Cardiac fibroblast (primary cell): ENCODE results near the gene NAT14.
"Not testable (repeated sequence)": the region's sequence is repeated elsewhere in the genome, so short reads cannot be mapped to it uniquely, and the experiment has no call there.

Experiments used
- DNase-seq, 2 donors: peaks; one replicate each; pipeline versions ENCODE4 v3.0.0 to v3.0.0-alpha.2; 2010; ENCODE audit warnings: low read depth in 2 of 2
- H3K4me3 ChIP-seq, 2 donors: replicated peaks in 1 of 2; 1 replicate in 1 of 2; 2 replicates in 1 of 2; pipeline ENCODE4 v1.5.1; 2011; ENCODE audit warnings: low read depth in 2 of 2, low read length in 2 of 2, mild to moderate bottlenecking in 2 of 2, moderate library complexity in 1 of 2
- TF ChIP-seq, protein P1 (sequence below): IDR thresholded peaks from one replicate; pipeline ENCODE4 v1.5.1; 2011; ENCODE audit warnings: low read depth, mild to moderate bottlenecking, low read length, inconsistent platforms

NAT14 gene

DNA sequence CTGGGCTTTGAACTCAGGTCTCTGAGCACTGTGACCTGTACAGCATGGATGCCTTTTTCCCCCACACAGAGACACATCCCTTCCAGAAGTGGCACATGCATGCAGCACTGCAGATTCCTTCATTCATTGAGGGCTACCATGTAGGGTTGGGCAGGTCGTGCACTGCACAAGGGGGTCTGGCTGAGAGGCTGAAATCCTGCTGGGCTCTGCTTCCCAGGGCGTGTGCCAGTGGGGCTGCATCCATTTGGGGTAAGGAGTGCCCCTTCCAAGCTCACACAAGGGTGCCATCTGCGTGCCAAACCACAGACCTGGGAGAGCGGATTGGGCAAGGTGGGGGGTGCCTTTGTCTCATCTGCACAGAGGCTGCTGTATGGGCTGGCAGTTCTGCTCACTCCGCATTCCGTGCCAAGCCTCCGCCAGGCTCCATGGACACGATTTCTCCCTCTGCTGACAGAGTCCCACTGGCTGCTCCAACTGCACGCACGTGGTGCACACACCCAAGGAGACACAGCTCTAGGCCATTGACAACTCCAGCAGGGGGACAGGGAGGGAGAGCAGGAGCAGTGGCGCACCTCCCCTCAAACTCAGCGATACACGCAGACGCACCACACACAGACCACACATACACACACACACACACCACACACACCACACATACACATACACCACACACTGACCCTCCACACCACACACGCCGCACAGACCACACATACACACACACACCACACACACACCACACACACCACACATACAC, 37.4 kb upstream of the NAT14 start:
- TF ChIP-seq, protein P1, sequence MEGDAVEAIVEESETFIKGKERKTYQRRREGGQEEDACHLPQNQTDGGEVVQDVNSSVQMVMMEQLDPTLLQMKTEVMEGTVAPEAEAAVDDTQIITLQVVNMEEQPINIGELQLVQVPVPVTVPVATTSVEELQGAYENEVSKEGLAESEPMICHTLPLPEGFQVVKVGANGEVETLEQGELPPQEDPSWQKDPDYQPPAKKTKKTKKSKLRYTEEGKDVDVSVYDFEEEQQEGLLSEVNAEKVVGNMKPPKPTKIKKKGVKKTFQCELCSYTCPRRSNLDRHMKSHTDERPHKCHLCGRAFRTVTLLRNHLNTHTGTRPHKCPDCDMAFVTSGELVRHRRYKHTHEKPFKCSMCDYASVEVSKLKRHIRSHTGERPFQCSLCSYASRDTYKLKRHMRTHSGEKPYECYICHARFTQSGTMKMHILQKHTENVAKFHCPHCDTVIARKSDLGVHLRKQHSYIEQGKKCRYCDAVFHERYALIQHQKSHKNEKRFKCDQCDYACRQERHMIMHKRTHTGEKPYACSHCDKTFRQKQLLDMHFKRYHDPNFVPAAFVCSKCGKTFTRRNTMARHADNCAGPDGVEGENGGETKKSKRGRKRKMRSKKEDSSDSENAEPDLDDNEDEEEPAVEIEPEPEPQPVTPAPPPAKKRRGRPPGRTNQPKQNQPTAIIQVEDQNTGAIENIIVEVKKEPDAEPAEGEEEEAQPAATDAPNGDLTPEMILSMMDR: no peak
- DNase-seq: peak; percentile 27 to 30
- H3K4me3 ChIP-seq: no peak overlapping the region

DNA sequence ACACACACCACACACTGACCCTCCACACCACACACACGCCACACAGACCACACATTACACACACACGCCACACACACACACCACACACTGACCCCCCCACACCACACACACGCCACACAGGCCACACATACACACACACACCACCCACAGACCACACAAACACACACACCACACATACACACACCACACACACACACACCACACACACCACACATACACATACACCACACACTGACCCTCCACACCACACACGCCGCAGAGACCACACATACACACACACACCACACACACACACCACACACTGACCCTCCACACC, 36.9 kb upstream of the NAT14 start:
- H3K4me3 ChIP-seq, DNase-seq: not testable (repeated sequence)

DNA sequence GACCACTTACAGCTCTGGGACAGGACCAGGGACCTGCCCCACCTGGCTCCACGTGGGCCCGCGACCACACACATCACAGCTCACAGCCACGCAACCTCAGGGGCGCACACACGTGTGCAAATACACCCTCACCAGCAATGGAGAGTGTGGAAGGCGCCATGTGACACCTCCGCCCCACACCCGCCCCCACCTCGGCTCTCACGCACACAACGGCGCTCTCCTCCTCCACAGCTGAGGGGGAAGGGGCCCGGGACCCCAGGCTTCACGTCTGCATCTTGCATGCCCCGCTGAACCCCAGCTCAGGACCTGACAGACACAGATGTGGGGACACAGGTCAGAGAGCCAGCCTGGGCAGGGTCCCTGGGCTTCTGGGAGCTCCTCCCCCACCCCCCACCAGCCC, 35.5 kb upstream of the NAT14 start:
- TF ChIP-seq, protein P1: no peak
- DNase-seq: no peak
- H3K4me3 ChIP-seq: no peak overlapping the region

DNA sequence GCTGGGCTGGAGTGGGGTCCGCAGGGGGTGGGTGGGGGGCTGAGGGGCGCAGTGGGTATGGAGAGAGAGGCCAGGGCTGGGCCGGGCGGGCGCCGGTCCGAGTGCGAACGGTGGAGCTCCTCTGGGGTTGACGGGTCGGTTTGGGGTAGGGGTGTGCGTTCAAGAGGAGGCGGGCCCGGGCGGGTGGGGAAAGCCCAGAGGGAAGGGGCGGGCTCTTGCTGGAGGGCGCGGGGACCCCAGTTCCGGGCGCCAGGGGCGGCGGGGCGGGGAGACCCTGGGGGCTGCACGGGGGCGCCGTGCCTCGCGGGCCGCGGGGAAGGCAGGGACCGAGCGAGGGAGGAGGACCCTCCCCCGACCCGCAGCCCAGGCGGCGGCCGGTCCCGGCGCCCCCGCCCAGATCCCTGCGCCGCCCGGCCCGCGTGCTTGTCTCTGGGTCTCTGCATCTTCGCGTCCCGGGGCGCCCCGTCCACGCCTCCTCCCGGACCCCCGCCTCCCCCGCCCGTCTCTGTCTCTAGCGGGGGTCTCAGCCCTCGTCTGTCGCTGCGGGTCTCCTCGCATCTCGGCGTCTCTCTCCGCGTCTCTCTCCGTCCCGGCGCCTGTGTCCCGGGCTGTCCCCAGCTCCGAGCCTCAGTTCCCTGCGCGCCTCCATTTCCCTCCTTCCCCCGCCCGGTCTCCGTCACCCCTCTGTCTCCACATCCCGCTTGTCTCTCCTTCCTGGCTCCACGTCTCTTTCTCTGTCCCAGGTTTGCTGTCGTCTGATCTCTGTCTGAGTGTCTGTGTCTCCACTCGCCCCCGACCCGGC, 33.6 kb upstream of the NAT14 start:
- no peak for DNase-seq
- H3K4me3 ChIP-seq: no peak overlapping the region
- TF ChIP-seq, protein P1: no peak

DNA sequence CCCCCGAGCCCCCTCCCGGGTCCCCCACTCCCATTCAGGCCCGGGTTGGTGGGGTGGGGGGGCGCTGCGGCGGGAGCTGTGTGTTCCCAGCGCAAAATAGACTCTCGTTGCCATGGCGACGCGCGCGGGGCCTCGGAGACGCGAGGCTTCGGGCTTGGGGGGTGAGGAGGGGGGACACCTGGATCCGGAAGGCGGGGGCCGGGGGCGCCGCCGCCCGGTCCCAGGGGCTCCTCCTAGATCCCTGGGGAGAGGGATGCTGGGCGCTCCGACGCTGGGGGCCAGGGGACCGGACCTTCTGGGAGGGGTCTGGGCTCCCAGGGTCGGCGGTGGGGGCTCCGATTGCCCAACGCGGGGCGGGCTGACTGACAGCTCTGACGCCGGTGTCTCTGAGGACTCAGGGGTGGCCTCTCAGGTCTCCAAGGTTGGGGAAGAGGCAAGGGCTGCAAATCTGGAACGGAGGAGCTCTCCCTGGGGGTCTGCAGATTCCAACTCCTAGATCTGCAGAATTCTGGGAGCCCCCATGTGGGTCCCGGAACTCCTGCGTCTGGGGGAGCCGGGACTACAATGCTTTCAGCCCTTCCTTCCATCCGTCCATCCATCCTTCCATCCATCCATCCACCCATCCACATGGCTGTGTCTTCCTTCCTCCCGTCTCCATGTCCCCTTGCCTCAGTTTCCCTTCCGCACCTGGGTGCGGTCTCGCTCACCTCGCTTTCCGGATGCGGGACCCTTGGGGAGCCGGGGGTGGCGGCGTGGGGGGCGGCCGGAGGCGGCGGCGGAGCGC, 32.8 kb upstream of the NAT14 start:
- H3K4me3 ChIP-seq: no peak overlapping the region
- TF ChIP-seq, protein P1: no peak
- DNase-seq: no peak

DNA sequence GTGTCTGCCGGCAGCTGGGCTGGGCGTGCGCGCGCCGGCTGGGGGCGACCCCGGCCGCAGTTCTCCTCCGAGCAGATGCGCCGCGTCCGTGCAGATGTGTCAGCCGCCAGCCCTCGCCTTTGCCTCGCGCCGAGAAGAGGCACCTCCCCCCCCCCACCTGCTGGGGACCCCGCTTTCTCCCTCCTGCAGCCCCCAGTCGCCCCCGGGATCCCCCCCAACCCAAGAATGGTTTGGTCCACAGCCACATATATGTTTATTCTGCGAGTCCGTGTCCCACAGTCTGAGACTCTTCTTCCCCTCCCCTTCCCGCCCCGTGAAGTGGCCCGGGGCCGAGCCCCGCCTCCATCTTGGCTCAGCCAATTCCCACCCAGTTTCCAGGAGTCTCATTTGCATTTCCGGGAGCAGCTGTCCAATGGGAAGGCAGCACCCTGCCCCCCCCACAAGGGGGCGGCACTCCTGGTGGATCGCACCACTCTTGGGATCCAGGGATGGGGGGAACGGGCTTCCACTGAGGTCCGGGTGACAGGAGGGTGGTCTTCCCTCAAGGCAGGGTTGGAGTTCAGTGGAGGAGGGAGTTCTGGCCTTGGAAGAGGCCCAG, 32.1 kb upstream of the NAT14 start:
- TF ChIP-seq, protein P1: no peak
- no peak overlapping the region for H3K4me3 ChIP-seq
- DNase-seq: peak; percentile 66 to 81
